A673 (cell line): ENCODE measurements around the gene PLAC1.

Experiments used
- EZH2 ChIP-seq: fragments of 200-600 bp; sonication (generic); IDR thresholded peaks from 2 replicates; pipeline ENCODE4 v1.6.1; 2017; ENCODE audit warnings: borderline replicate concordance, low read depth, mild to moderate bottlenecking, mixed read lengths, antibody characterized with exemption, low read length; ENCODE audit not compliant: poor library complexity, severe bottlenecking
- TF ChIP-seq, protein P1 (sequence below): fragments of 300-800, 200-600 bp; sonication (generic); conservative IDR thresholded peaks from 2 replicates; pipeline ENCODE4 v1.5.1; 2017; ENCODE audit warnings: low read depth, mild to moderate bottlenecking, antibody characterized with exemption, low read length, moderate library complexity, mixed read lengths

DNA sequence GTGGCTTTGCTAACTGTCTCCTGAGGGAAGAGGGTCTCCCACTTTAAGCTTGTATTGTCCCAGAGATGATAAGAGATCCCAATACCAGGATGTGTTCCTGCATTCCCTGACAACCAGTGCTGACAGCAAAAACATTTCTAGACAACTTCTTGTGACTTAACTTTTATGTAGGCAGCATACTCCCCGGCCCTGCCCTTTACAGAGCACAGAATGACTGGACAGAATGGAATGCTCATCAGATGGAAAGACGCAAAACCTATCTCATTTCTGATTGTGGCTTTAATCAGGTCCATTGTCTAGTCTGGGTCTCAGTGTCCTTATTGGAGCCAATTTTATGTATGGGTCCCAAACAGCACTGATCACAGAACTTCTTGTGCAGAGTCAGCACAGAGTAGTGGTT is 18.2 kb upstream of the PLAC1 start:
- TF ChIP-seq, protein P1, sequence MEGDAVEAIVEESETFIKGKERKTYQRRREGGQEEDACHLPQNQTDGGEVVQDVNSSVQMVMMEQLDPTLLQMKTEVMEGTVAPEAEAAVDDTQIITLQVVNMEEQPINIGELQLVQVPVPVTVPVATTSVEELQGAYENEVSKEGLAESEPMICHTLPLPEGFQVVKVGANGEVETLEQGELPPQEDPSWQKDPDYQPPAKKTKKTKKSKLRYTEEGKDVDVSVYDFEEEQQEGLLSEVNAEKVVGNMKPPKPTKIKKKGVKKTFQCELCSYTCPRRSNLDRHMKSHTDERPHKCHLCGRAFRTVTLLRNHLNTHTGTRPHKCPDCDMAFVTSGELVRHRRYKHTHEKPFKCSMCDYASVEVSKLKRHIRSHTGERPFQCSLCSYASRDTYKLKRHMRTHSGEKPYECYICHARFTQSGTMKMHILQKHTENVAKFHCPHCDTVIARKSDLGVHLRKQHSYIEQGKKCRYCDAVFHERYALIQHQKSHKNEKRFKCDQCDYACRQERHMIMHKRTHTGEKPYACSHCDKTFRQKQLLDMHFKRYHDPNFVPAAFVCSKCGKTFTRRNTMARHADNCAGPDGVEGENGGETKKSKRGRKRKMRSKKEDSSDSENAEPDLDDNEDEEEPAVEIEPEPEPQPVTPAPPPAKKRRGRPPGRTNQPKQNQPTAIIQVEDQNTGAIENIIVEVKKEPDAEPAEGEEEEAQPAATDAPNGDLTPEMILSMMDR = no peak
- TF ChIP-seq EZH2 = no peak
